Stimulated activated CD4-positive, alpha-beta T cell treated with anti-CD3 and anti-CD28 coated beads, Interleukin-12 subunit alpha, Interleukin-12 subunit beta, amount 100 ng/mL, for 4 hours (primary cell): ENCODE results near the gene YES1.

ENCODE experiments used
- DNase-seq: peaks from one replicate; pipeline ENCODE4 v3.0.0-alpha.2; 2020

The YES1 gene

GRCh38 chr18:681985-682384 is 130.1 kb downstream of the YES1 start:
- no peak for DNase-seq

- DNase-seq: no peak
Measured at GRCh38 chr18:680392-680791, 131.7 kb downstream of the YES1 start.

- no peak for DNase-seq
Measured at GRCh38 chr18:679516-679915, 132.5 kb downstream of the YES1 start.

- DNase-seq: no peak
Measured at GRCh38 chr18:678482-679182, 133.4 kb downstream of the YES1 start.

- DNase-seq: no peak
Measured at GRCh38 chr18:677951-678381, 134.1 kb downstream of the YES1 start.

- DNase-seq: no peak
Measured at GRCh38 chr18:677145-677544, 134.9 kb downstream of the YES1 start.

- no peak for DNase-seq
Measured at GRCh38 chr18:676736-677135, 135.3 kb downstream of the YES1 start.

GRCh38 chr18:676069-676468 is 136.0 kb downstream of the YES1 start:
- DNase-seq: no peak

- DNase-seq: no peak
Measured at GRCh38 chr18:675307-675706, 136.7 kb downstream of the YES1 start.

GRCh38 chr18:673769-674168 is 138.3 kb downstream of the YES1 start:
- no peak for DNase-seq

GRCh38 chr18:673317-673716 is 138.7 kb downstream of the YES1 start:
- DNase-seq: no peak
